GM19025 (cell line): Measurements from ENCODE around the gene MAML3.

Experiments used
- ATAC-seq: cut with Tn5 transposase; IDR thresholded peaks from one replicate; pipeline ENCODE4 v1.9.1; 2021; ENCODE audit warnings: mild to moderate bottlenecking, low read depth, moderate library complexity; ENCODE audit not compliant: unreplicated experiment

The MAML3 gene

DNA sequence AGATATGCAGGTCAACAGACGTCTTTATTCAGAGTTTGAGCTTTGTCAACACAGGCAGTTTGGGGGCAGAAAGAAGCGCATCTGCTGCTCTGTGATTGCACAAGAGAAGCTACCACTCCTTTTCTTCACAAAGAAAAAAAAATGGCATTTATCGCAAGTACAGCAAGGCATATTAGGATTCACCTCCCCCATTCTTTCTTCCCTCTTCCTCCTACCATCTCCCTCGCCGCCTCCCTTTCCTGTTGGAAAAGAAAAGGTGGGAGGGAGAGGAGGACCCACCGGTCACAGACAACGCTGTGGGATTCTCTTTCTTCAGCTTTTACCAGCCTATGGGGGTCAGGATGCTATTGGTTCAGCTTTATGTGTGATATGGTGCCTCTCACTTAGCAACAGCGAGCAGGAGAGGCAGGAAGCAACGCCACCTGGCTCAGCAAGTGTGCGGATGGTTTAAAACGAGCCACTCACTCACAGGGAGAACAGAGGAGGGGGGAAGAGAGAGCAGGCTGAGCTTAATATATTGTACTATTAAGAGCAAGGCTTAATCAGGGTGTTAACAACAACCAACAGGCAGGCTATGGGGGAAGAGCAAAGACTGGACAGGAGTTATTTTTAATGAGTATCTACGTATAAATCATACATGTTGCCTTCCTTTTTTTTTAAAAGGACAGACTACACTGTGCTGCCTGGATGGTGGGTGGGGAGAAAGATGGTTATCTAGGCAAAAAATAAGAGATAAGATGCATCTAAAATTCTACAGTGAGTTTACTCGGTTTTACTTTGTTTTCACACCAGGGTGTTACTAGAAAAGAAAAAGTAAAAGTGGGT, 104.7 kb downstream of the MAML3 start:
- ATAC-seq = no peak

DNA sequence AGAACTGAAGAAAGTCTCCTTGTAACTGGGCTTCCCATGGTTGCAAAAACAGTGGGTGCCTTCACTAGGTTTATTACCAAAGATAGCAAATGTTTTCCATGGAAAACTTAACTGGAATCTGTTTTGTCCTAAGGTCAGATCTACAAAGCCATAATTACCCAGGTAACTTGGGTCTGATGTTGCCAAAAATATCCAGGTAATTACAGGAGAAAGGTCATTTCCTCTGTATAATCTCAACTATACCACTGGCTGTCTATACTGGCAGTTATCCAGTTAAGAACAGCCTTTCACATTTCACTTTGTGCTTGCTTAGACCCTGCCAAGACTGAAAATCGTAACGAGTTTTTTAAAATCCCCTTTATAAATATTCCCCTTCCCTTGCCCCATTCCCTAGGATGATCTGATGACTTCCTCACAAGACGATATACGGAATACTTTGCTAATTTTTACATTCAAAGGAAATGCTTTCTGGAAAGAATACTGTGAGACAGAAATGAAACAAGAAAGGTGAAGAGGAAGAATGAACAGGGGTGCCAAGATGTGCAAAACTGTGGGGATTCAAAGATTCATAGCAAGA, 105.5 kb downstream of the MAML3 start:
- ATAC-seq = no peak

DNA sequence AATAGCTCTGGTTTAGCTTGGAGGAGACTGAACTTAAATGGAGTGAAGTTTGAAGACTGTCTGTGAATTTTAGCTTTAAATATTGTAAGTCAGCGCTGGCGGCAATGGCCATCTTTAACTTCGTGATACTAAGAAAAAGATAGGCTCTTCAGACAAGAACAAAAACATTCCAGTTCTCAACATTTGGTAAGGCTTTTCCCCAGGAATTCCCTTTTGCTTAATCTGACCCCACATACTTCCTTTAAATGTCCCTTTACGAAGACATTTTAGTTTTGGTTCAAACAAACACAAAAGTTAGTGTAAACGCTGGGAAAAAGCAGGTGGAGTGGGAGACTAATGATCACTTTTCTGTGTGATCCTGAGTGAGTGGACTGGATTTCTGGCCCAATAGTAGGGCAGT, 106.2 kb downstream of the MAML3 start:
- no peak for ATAC-seq

DNA sequence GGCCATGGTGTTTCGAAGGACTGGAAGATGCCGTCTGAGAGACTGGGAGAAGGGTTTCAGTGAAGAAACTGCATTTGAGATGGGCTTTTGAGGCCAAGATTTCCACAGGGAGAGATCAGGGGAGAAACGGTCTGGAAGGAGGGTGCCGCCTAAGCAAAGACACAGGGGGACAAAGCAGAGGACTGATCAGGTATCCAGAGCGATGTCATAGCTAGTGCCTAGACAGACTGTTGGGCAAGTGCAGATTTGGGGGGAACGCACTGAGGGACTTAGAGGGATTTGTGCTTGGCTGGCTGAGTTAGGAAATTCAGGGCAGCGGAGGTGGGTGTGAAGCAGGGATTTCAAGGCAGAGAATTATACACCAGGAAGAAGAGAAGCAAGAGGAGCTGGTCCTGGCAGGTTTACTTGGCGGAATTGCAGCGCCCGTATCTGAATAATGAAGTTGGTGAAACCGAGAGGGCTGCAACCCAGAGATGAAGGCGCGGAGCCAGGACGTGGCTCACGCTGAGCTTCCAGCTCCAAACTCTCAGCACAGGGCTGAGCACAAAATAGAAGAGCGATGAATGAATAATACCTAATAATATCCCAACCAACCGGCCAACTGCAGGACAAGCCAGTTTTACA, 106.9 kb downstream of the MAML3 start:
- ATAC-seq = no peak

DNA sequence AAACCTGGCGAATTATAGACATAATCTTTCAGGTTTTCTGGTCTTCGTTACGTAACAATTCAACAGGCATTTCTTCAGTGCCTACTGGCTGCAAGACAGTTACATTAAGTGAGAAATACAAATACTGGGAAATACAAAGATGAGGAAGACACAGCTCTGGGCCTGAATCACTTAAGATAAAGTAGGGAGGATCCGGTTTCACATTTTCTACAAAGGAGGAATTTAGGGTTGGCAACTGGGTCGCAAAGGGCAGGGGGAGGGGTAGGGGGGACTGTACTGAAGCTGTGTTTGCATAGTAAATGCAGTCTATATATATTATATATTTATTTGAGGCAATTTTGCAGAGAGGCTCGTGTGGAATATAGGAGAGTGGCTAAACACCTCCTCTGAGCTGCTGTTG, 107.4 kb downstream of the MAML3 start:
- no peak for ATAC-seq

DNA sequence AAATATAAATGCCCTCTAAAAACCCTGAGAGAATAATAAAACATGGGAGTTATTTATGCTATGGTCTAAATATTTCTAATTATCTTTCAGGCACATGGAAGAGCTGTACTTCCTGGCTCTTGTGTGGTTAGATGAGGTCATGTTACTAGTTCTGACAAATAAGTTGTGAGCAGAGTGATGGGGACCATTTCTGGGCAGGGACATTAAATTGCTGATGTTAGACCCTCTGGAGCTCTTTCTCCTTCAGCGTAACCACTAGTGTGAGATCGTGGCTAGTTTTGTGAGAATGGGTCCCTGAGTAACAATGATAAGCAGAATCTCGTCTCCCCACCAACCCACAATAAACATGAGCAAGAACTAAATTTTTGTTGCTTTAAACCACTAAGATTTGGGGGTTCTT, 108.0 kb downstream of the MAML3 start:
- ATAC-seq = no peak

DNA sequence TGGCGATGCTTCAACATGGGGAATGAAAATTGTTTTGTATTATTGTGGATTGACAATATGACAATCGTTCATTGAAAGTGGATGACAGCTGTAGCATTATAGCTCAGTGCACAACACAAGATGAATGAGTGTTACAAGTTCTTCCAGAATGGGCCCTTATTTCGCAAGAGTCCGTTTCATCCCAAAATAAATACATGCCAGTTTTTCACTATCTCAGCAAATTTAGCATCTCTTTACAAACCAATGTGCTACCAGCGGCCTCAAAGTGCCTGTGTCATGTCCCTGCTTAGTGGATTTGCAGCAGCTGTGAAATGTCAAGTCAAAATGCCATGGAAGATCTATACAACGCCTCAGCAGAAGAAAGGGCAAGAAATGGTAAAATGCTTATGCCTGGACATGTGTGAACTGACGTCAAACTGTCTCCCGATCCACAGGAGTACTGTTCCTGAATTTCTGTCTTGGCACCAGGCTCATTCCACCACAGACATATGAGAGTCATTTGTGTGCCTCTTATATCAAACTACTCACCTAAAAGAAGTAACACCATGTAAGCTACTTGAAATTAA, 109.6 kb downstream of the MAML3 start:
- no peak for ATAC-seq

DNA sequence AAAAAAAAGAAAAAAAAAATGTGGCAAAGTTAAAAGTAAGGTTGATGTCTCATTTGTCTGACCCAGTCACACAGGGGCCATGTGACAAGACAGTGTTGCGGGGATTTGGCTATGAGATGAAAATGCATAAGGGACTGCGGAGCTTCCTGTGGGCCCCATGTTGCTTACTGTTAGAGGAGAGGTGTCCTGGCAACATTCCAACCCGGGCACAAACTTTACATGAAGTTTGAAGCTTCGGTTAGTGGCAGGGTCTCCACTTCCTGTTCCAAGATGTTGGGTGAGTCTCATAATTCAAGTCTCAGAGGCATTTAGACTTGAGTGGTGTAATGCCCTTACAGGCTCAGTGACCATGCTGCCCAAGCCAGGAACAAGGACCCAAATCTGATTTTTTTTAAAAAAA, 111.3 kb downstream of the MAML3 start:
- ATAC-seq = no peak

DNA sequence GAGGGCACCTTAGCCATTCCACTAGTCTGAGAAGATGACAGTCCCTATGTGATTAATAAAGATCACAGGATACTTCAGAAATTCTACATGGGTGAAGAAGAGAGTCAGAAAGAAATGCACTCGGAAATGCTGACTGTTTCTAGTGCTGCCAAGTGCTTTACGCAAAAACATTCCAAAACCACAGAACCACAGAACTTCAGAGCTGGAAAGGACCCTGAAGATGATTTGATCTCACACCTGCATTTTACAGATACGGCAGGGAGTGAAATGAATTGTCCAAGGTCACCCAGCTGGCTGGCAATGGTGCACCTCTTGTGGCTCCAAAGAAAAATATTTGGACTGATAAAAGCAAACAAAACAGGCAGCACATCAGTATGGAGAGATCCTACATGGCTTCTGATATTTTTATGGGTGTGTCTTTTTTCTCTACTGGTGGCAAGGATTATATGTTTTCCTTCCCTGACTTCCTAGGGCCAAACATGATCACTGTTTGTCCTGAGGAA, 115.9 kb downstream of the MAML3 start:
- ATAC-seq = no peak

DNA sequence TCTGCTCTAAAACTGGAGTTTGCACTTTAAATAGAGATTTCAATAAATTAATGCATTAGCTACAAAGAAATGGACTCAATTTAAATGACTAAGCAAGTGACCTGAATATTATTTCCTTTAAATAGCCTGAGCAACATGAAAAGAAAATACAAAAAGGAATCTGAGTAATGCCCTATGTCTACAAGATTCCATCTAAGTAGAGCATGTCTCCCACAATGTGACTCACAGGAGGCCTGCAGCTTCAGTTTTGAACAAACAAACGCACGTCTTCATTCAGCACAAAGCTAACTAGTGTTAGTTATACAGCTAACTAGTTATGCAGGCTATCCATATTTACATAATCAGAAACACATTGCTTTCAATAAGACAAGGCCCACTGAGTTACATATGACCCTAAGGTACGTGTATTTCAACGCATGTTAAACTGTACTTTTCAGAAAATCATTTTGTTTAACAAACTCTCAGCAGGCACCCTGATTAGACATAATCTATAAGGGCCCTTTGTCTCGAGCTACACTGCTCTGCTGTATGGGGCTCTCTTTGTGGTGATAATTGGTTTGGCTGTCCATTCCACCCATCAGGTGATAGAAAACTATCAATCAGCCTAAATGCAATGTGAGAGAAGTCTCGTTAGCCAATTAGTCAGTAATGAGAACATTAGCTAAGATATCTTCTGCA, 116.5 kb downstream of the MAML3 start:
- ATAC-seq = no peak

DNA sequence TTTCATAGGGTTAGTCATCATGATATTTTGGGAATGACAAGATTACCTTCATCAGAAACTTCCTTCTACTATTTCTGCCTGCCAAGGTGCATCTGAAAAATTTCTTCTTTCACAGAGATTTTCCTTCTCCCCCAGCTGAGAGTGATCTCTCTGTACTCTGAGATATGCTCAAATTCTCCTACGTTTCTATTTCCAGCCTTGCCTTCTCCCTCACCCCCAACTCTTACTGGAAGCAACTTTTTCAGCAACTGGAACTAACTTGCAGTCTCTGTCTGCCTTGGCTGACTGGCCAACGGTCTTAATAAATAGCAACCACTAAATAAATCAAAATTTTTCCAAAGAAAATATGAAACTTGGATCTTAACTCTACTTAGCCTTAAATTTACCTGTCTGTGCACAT, 122.3 kb downstream of the MAML3 start:
- no peak for ATAC-seq

DNA sequence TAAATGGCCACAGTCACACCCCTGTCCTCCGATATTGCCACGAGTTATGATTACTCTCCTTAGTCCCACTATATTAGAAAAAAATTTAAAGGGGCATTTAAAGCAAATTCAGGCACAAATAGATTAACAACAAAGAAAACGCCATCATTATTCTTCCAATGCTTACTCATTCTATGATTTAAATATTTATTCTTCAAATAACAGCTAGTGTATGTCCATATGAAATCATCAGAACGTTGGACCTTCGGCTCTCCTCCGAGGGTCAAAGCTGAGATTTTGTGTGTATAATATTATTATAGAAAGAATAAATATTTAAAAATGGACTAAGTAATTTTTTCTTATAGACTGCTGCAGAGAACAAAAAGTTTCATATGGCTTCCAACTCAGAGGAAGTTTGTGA, 122.9 kb downstream of the MAML3 start:
- no peak for ATAC-seq

DNA sequence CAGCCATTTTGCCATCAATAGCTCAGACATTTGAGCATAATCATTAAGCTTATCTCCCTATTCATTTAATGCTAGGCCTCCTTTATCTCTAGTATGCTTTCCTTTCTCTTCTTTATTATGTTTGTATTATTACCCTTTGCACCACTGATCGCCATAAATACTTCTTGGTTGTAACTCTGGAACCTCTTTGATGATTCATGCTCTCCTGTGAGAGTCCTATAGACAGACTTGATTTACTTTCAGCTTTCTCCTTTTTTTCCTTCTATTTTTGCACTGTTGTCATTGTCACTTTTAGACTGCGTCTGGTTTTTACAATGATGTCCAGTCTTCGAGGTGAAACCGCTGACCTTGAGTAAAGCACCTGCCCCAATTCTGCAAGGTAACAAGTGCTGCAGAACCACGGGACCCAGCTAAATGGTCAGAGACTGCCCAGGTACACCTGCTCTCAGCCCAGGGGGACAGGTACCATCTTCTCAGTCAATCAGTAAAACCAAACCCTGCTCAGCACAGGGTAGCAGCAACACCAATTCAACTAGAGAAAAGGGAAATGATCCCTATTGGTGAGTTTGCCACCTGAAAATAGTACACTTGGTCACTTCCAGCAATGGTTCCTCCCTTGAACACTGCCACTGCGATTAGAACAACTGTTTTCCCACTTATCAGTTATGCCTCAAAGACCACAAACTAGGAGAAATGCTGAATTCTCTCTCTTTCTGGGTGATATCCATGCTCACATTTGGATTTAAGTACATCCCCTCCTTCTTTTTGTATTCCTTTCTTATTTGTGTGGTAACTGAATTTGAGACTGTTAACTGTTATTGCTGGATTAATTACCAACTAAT, 125.1 kb downstream of the MAML3 start:
- ATAC-seq = no peak

DNA sequence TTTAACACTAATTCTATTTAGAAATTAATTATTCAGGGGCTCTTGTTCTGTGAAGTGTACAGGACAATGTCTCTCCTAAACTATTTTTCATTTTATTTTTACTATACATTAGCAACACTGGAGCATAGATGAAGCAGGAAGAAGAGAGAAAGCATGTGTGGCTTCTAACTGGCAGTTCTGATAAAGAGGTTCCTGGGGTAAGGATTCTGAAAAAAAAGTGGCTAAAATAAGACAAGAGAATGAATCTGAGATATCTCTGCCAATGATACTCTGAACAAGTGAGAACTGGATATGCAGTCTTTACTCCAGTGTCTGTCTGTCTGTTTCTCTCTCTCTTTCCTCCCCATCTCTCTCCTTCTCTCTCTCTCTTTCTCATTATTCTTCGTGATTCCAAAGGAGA, 125.9 kb downstream of the MAML3 start:
- ATAC-seq = no peak

DNA sequence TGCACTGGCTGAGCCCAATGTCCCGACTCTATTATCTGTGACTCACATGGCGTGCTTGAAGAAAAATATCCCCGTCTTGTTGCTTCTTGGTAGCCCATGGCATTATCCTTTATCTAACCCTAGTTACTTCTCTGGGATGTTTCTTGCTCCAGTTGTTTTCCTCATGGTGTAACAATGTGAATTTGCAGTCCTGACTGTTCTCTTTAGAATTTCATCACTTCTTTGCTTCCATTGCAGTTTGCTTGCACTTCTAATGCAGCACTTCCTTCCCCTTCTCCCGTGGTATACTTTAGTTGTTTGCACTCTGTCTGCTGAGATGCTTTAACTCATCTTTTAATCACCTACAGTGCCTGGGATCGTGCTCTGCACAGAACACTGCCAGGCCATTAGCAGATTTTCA, 126.9 kb downstream of the MAML3 start:
- ATAC-seq = no peak

DNA sequence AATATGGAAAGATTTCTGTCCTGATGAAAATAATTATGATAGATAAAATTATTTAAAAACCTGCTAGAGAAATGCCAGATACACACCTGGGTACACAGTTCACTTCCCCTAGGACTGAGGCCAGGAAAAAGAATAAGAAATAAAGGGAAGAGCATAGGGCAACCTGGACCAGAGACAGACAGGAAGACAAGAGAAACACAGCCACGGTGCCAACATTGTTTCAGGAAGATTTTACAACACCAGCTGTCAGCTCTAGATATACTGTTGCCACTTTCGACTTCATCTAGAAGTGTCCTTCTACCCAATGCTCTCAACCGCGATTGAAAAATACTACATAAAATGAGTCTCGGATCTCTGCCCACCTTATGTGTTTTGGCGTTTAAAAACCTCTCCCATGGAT, 128.5 kb downstream of the MAML3 start:
- ATAC-seq = no peak

DNA sequence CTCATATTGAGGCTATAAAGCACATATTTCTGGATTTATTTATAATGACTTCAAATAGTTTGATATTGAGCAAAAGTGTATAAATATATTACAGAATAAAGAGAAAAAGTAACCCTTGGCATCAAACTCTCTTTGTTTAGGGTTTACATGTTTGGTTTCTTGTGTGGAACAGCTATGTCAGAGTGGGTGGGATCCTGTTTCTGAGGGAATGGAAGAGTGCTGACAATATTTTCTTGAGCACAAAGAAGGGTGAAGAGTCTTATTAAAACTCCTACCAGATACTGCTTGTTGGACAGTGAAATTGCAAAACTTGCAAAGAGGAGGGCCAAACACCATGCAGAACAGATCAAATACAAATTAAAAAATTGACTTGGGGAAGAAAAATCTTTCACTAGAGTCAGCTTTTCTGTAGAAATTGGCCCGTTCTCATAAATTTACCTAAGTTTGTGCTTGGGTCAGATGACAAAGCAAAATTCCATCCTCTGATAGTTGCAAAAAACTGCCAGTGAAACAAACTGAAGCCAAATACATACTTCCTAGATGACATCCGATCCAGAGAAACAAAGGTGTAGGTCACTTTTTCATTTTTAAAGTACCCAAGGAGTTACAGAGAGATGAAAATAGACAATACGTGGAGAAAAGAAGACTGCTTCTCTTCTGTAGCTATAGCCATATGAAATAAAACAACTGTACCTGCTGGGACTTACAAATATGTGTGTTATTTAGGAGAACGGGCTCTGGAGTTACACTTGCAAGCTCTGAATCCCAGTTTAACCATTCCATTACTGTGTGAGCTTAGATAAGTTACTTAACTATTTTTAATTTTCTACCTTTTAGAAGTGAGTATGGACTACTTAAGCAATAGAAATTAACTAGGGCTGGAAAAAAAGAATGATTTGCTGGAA, 133.3 kb downstream of the MAML3 start:
- no peak for ATAC-seq

DNA sequence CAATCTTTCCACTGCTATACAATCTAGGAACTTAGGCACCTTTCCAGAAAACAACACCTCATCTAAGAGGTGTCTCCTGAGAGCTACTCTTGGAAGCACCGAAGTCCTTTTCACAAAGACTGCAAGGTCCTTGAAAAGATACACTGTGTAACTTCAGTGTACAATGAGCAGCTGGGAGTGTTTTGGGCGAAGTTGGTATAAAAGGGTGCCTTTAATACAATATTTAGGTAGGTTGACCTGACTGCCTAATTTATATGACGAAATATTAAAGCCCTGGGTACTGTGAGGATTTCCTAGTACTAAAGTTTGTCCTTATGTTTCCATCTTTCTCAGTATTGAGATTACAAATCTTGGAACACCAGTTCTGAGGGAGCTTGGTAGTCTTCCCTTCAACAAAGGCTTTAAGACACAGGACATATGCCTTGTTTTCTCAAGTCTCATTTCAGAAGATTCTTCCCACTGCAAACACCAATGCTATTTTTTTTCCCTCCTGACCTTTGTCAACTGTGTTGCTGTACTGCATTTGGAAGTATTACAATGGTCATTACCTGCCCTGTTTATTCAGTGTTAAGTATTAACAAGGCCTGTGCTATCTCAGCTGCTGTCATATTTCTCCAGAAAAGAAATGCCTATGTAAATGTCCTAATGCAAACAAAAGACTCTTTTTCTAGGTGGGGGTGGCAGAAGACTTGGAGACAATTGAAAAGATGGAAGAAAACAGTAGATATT, 134.2 kb downstream of the MAML3 start:
- no peak for ATAC-seq
